ENCODE data around the gene MARCHF6.

The MARCHF6 gene

GRCh38 chr5:10352430-10353240, 860 bp upstream of the MARCHF6 start:
- TF ChIP-seq CTCF (IDR thresholded peaks at IDR 0.05; ENCODE audit: low read length, missing control alignments) = no peak
- peak; percentile 35 for DNase-seq (ENCODE audit: low read depth)
- H3K4me3 ChIP-seq (replicated peaks; ENCODE audit: low read depth, low read length) = peak overlapping the region; percentile 77

- DNase-seq (ENCODE audit: low read depth) = peak; percentile 63
- no peak for TF ChIP-seq CTCF (IDR thresholded peaks at IDR 0.05; ENCODE audit: low read length, missing control alignments)
- peak overlapping the region; percentile 77 for H3K4me3 ChIP-seq (replicated peaks; ENCODE audit: low read depth, low read length)
Measured at GRCh38 chr5:10354048-10354872, 765 bp downstream of the MARCHF6 start.

- no peak for TF ChIP-seq CTCF (IDR thresholded peaks at IDR 0.05; ENCODE audit: low read length, missing control alignments)
- peak; percentile 35 for DNase-seq (ENCODE audit: low read depth)
- peak overlapping the region; percentile 77 for H3K4me3 ChIP-seq (replicated peaks; ENCODE audit: low read depth, low read length)
Measured at GRCh38 chr5:10355071-10355889, 1.8 kb downstream of the MARCHF6 start.

- H3K4me3 ChIP-seq (replicated peaks; ENCODE audit: low read depth, low read length) = no peak overlapping the region
- TF ChIP-seq CTCF (IDR thresholded peaks at IDR 0.05; ENCODE audit: low read length, missing control alignments) = no peak
- DNase-seq (ENCODE audit: low read depth) = no peak
Measured at GRCh38 chr5:10358999-10359398, 5.5 kb downstream of the MARCHF6 start.

GRCh38 chr5:10360686-10361085, 7.2 kb downstream of the MARCHF6 start:
- no peak overlapping the region for H3K4me3 ChIP-seq (replicated peaks; ENCODE audit: low read depth, low read length)
- no peak for DNase-seq (ENCODE audit: low read depth)
- TF ChIP-seq CTCF (IDR thresholded peaks at IDR 0.05; ENCODE audit: low read length, missing control alignments) = no peak

GRCh38 chr5:10363519-10364185, 10.2 kb downstream of the MARCHF6 start:
- H3K4me3 ChIP-seq (replicated peaks; ENCODE audit: low read depth, low read length) = no peak overlapping the region
- no peak for TF ChIP-seq CTCF (IDR thresholded peaks at IDR 0.05; ENCODE audit: low read length, missing control alignments)
- DNase-seq (ENCODE audit: low read depth) = no peak
